Measurements from ENCODE around the gene SGCE. TPM values are rescaled to one million over a fixed set of nuclear protein-coding genes. Genes with fewer than 3 reads are reported as not detected.

The SGCE gene
- total RNA-seq, 1 donor from 2014 or later = 33.6 TPM

DNA sequence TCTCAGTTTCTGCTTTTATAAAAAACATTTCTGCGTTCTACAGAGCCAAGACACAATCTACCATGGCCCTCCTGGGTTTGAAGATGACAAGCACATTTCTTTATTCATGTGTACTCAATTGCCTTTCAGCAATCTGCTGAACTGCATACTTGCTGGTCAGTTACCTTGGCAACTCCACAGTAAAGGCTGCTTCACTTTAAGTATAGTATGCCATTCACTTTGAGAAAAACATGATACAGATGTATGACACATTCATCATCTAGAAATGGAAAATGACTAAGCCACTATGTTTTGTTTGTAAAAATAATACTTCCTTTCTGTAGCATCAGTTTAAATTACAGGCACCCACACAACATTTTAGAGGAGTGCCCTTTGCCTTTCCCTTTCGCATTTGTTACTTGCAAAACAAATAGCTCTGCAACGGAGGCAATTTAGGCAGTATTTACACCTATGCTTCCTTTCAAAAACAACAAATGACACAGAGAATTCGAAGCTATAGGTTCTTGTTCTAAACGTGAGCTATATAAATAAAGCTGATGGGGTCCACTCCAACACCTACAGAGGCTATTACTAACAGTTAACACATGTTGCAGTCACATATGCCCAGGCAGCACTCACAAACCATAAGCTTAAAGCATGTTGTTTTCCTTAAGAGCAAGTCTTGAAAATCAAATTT, 23.5 kb downstream of the SGCE start:
- TF ChIP-seq, protein P1, sequence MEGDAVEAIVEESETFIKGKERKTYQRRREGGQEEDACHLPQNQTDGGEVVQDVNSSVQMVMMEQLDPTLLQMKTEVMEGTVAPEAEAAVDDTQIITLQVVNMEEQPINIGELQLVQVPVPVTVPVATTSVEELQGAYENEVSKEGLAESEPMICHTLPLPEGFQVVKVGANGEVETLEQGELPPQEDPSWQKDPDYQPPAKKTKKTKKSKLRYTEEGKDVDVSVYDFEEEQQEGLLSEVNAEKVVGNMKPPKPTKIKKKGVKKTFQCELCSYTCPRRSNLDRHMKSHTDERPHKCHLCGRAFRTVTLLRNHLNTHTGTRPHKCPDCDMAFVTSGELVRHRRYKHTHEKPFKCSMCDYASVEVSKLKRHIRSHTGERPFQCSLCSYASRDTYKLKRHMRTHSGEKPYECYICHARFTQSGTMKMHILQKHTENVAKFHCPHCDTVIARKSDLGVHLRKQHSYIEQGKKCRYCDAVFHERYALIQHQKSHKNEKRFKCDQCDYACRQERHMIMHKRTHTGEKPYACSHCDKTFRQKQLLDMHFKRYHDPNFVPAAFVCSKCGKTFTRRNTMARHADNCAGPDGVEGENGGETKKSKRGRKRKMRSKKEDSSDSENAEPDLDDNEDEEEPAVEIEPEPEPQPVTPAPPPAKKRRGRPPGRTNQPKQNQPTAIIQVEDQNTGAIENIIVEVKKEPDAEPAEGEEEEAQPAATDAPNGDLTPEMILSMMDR (IDR thresholded peaks at IDR 0.05; ENCODE audit: insufficient read depth, low read length, poor library complexity, severe bottlenecking) = no peak
- Histone ChIP-seq H3K27me3 (ENCODE audit: control insufficient read depth, insufficient read depth, low read length) (no peaks in the 10 kb centered on the region), H3K4me3 (ENCODE audit: low read depth, low read length) (no peak overlapping the region), H3K36me3 (ENCODE audit: control insufficient read depth, insufficient read depth, low read length) (no peaks in the 10 kb centered on the region)
- DNase-seq (ENCODE audit: low read depth) = peak; percentile 49

DNA sequence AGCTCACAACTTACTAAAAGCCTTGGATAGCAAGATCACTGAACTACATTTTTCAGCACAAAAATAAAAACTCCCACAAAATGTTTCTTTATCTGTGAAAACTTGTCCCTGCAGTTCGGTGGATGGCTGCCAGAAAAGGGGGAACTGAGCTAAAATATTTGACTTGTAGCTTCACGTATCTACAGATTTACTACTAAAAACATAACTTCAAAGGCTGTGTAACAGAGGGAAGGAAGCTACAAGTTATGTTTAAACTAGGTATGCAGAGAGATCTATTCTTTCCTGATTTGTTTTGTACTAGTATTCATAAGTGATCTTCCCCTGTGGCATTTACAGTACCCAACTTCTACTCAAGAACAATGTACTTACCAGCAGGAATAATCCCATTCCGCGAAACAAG, 25.1 kb downstream of the SGCE start:
- H3K4me3 ChIP-seq (ENCODE audit: low read depth, low read length) = no peak overlapping the region
- TF ChIP-seq, protein P1 (IDR thresholded peaks at IDR 0.05; ENCODE audit: insufficient read depth, low read length, poor library complexity, severe bottlenecking) = no peak
- H3K27me3 ChIP-seq (ENCODE audit: control insufficient read depth, insufficient read depth, low read length) = no peaks in the 10 kb centered on the region
- no peak for DNase-seq (ENCODE audit: low read depth)
- no peaks in the 10 kb centered on the region for H3K36me3 ChIP-seq (ENCODE audit: control insufficient read depth, insufficient read depth, low read length)

DNA sequence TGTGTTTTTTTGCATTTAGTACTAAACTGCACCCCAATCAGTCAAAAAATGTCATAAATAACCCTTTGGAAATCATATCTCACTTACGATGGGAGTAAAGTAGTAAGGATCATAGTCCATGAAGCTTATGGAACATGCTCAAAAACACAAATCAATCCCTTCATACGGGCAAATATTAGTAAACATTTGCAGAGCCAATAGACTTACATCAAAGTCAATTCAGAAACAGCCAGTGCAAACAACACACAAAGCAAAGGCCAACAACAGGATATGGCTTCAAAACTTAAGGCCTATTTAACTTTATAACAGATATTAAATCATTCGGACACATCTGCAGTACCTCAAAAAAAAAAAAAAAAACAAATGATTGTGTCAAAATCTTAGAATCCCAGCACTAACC, 32.1 kb downstream of the SGCE start:
- TF ChIP-seq, protein P1 (IDR thresholded peaks at IDR 0.05; ENCODE audit: insufficient read depth, low read length, poor library complexity, severe bottlenecking) = no peak
- no peak for DNase-seq (ENCODE audit: low read depth)
- Histone ChIP-seq H3K27me3 (ENCODE audit: control insufficient read depth, insufficient read depth, low read length) (no peaks in the 10 kb centered on the region), H3K4me3 (ENCODE audit: low read depth, low read length) (no peak overlapping the region), H3K36me3 (ENCODE audit: control insufficient read depth, insufficient read depth, low read length) (no peaks in the 10 kb centered on the region)

DNA sequence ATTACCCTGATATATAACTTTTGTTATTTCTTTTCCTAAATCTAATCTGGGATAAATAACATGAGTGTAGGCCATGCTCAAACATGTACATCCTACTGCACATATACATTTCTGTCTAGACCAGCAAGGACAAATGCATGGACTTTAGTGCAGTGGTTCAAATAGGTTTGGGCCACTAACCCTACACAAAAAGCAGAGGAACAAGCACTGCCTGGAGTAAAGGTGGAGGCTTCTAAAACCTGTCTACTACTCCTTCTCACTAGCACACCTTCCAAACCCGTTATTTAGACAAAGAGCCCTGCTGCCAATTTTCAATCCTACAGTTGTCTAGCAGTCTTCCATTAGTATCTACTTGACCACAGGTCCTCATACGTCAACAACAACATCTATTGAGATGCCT, 34.8 kb downstream of the SGCE start:
- Histone ChIP-seq H3K36me3 (ENCODE audit: control insufficient read depth, insufficient read depth, low read length) (no peaks in the 10 kb centered on the region), H3K27me3 (ENCODE audit: control insufficient read depth, insufficient read depth, low read length) (no peaks in the 10 kb centered on the region), H3K4me3 (ENCODE audit: low read depth, low read length) (no peak overlapping the region)
- no peak for DNase-seq (ENCODE audit: low read depth)
- TF ChIP-seq, protein P1 (IDR thresholded peaks at IDR 0.05; ENCODE audit: insufficient read depth, low read length, poor library complexity, severe bottlenecking) = no peak

DNA sequence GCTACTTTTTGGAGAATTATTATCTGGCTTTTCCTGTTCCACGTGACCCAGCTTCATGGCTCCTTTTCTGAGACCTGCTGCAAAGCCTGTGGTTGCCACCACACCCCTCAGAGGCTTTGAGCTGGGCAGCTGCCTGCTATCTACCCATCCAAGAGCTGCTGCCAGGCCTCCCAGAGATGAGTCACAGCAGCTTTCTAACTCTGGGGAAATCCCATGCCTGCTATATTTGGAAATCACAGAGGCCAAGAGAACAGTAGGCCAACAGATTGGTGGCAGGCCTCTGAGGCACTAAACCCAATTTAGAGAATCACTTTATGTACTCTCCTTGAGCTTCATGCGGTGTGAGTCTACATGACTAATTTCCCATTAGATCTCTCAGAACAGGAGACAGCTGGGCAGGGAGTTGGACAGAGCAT, 35.2 kb downstream of the SGCE start:
- no peak overlapping the region for H3K4me3 ChIP-seq (ENCODE audit: low read depth, low read length)
- H3K36me3 ChIP-seq (ENCODE audit: control insufficient read depth, insufficient read depth, low read length) = no peaks in the 10 kb centered on the region
- no peaks in the 10 kb centered on the region for H3K27me3 ChIP-seq (ENCODE audit: control insufficient read depth, insufficient read depth, low read length)
- TF ChIP-seq, protein P1 (IDR thresholded peaks at IDR 0.05; ENCODE audit: insufficient read depth, low read length, poor library complexity, severe bottlenecking) = peak; percentile 1
- peak; percentile 95 for DNase-seq (ENCODE audit: low read depth)

DNA sequence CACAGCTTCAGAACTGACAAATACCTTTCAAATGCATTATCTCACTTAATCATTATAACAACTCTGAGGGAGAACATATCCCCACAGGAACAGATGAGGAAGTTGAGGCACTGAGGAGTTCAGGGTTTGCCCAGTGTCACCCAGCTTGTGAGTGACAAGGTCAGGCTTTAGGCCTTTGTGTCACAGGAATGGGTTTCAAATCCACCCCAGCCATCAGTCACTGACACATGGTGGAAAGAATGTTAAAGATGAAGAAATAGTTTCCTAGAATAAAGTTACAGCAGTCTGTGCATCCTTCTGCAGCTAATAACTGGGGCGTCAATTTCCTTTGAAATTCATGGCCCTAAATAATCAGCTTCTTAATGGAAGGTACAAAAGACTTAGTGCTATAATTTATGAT, 37.8 kb downstream of the SGCE start:
- DNase-seq (ENCODE audit: low read depth) = no peak
- no peaks in the 10 kb centered on the region for H3K36me3 ChIP-seq (ENCODE audit: control insufficient read depth, insufficient read depth, low read length)
- no peak overlapping the region for H3K4me3 ChIP-seq (ENCODE audit: low read depth, low read length)
- TF ChIP-seq, protein P1 (IDR thresholded peaks at IDR 0.05; ENCODE audit: insufficient read depth, low read length, poor library complexity, severe bottlenecking) = no peak
- no peaks in the 10 kb centered on the region for H3K27me3 ChIP-seq (ENCODE audit: control insufficient read depth, insufficient read depth, low read length)

Data from kidney epithelial cell (primary cell).